ENCODE data around the gene B3GAT3.

DNA sequence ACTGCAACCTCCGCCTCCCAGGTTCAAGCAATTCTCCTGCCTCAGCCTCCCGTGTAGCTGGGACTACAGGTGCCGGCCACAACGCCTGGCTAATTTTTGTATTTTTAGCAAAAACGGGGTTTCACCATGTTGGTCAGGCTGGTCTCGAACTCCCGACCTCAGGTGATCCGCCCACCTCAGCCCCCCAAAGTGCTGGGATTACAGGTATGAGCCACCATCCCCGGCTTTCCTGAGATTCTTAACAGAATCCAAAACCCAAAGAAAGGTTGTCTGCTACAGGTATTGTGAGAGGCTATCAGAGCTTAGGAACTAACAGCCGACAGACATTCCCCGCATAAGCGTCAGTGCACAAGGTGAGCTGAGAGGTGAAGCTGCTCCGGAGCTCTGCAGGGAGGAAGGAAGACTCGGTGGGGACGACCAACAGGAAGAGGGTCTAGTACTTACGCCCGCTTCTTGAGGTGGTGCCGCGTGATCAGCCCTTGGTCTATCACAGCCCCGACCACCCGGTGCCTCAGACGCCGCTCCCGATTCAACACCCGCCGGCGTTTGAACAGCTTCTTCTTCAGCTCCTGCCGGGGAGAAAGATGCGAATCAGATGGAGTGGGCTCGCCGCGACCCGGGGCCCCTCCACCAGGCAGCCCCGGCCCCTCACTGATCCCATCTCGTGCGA lies 42.8 kb upstream of the B3GAT3 start:
- TF ChIP-seq, protein P1, sequence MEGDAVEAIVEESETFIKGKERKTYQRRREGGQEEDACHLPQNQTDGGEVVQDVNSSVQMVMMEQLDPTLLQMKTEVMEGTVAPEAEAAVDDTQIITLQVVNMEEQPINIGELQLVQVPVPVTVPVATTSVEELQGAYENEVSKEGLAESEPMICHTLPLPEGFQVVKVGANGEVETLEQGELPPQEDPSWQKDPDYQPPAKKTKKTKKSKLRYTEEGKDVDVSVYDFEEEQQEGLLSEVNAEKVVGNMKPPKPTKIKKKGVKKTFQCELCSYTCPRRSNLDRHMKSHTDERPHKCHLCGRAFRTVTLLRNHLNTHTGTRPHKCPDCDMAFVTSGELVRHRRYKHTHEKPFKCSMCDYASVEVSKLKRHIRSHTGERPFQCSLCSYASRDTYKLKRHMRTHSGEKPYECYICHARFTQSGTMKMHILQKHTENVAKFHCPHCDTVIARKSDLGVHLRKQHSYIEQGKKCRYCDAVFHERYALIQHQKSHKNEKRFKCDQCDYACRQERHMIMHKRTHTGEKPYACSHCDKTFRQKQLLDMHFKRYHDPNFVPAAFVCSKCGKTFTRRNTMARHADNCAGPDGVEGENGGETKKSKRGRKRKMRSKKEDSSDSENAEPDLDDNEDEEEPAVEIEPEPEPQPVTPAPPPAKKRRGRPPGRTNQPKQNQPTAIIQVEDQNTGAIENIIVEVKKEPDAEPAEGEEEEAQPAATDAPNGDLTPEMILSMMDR (IDR thresholded peaks at IDR 0.05), result no peak
- TF ChIP-seq EP300 (IDR thresholded peaks at IDR 0.05; ENCODE audit: low read depth), result no peak
- no peak for TF ChIP-seq POLR2AphosphoS5 (IDR thresholded peaks at IDR 0.05)
- no peak for TF ChIP-seq POLR2A (IDR thresholded peaks at IDR 0.05)
